Testis (tissue), 2 donors: ENCODE measurements around the gene BRD4.

Experiments used
- POLR2A ChIP-seq: fragments of 450-650 bp; IDR thresholded peaks from one replicate; pipeline ENCODE4 v1.6.1; 2017; ENCODE audit warnings: antibody characterized with exemption, mild to moderate bottlenecking, moderate library complexity
- TF ChIP-seq, protein P1 (sequence below), 3 experiments: fragments of 450-650 bp in 2 of 3; fragments of 200-600 bp in 1 of 3; sonication (generic) in 1 of 3; IDR thresholded peaks; one replicate each; pipeline ENCODE4 v1.5.1; 2016 to 2019; ENCODE audit warnings: antibody characterized with exemption in 3 of 3, mild to moderate bottlenecking in 2 of 3, moderate library complexity in 1 of 3

DNA sequence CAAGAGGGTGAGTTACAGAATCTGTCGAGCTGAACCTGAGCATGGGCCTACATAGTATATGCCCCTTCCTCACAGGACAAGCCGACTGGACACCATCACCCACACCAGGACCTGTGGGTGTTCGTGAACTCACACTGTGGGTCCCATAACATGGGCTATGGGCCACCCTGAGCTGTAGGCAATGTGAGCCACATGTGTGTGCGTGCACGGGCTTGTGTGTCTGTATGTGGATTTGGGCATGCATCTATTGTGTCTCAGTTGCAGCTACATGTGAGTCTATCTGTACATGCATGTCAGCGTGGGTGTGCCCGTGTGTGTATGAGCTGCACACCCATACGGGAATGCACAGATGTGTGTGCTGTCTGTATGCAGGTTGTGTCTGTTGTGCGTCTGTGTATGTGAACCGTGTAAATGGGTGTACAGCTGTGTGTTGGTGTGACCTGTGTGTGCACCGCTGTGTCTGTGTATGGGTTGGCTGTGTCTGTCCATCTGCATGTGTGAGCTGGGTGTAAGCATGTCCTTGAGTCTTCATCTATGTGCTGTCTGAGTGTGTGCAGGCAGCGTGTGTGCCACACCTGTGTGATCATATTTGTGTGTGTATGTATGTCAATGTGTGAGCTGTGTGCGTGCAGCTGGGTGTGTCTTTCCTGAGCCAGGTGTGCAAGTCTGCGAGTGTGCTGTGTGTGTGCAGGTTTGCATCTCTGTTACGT, 133.2 kb downstream of the BRD4 start:
- TF ChIP-seq, protein P1, sequence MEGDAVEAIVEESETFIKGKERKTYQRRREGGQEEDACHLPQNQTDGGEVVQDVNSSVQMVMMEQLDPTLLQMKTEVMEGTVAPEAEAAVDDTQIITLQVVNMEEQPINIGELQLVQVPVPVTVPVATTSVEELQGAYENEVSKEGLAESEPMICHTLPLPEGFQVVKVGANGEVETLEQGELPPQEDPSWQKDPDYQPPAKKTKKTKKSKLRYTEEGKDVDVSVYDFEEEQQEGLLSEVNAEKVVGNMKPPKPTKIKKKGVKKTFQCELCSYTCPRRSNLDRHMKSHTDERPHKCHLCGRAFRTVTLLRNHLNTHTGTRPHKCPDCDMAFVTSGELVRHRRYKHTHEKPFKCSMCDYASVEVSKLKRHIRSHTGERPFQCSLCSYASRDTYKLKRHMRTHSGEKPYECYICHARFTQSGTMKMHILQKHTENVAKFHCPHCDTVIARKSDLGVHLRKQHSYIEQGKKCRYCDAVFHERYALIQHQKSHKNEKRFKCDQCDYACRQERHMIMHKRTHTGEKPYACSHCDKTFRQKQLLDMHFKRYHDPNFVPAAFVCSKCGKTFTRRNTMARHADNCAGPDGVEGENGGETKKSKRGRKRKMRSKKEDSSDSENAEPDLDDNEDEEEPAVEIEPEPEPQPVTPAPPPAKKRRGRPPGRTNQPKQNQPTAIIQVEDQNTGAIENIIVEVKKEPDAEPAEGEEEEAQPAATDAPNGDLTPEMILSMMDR (IDR thresholded peaks at IDR 0.05) = no peak
- no peak for TF ChIP-seq POLR2A
